Measurements from ENCODE around the gene HIKESHI.

DNA sequence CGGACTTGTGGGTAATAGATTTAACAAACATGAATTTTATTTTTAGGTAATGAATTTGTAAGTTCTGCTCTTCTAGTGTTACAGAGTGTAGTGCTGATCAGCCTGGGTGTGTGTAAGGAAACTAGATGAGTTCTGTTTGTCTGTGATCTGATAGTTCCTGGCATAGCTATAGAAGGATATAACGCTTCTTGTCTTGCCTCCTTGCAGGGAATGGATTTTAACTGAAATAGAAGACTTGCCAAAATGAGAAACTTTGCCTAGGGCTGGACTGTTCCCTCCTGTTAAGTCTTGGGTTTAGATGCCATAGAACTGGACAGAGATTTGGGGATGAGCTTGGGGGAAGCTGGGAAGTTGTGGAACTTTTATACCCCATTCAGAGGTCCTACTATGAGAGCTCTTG, 84.2 kb downstream of the HIKESHI start:
- TF ChIP-seq, protein P1, sequence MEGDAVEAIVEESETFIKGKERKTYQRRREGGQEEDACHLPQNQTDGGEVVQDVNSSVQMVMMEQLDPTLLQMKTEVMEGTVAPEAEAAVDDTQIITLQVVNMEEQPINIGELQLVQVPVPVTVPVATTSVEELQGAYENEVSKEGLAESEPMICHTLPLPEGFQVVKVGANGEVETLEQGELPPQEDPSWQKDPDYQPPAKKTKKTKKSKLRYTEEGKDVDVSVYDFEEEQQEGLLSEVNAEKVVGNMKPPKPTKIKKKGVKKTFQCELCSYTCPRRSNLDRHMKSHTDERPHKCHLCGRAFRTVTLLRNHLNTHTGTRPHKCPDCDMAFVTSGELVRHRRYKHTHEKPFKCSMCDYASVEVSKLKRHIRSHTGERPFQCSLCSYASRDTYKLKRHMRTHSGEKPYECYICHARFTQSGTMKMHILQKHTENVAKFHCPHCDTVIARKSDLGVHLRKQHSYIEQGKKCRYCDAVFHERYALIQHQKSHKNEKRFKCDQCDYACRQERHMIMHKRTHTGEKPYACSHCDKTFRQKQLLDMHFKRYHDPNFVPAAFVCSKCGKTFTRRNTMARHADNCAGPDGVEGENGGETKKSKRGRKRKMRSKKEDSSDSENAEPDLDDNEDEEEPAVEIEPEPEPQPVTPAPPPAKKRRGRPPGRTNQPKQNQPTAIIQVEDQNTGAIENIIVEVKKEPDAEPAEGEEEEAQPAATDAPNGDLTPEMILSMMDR (IDR thresholded peaks at IDR 0.05 in 8 of 11, conservative IDR thresholded peaks at IDR 0.05 in 3 of 11), result no peak
- TF ChIP-seq POLR2A (IDR thresholded peaks at IDR 0.05), result no peak
